Thymus (tissue), 11 donors: ENCODE data around the gene XXYLT1. TPM values are rescaled to one million over a fixed set of nuclear protein-coding genes. Genes with fewer than 3 reads are reported as not detected.
"Not testable (repeated sequence)": the region's sequence is repeated elsewhere in the genome, so short reads cannot be mapped to it uniquely, and the experiment has no call there.

Source experiments
- DNase-seq, 9 donors: peaks; one replicate each; pipeline ENCODE4 v3.0.0-alpha.2; 2013; ENCODE audit warnings: low spot score in 9 of 9, low read depth in 6 of 9, missing footprints in 1 of 9
- H3K27ac ChIP-seq, 2 donors: one replicate each; pipeline ENCODE4 v1.5.1; 2013; ENCODE audit warnings: control low read depth in 1 of 2, low read depth in 1 of 2, low read length in 1 of 2, mild to moderate bottlenecking in 1 of 2, moderate library complexity in 1 of 2
- H3K27me3 ChIP-seq, 2 donors: one replicate each; pipeline ENCODE4 v1.5.1; 2013; ENCODE audit warnings: low read length in 1 of 2; ENCODE audit not compliant: control insufficient read depth in 2 of 2, insufficient read depth in 1 of 2
- H3K36me3 ChIP-seq, 2 donors: one replicate each; pipeline ENCODE4 v1.5.1; 2013; ENCODE audit warnings: low read length in 1 of 2, mild to moderate bottlenecking in 1 of 2, moderate library complexity in 1 of 2; ENCODE audit not compliant: control insufficient read depth in 2 of 2, insufficient read depth in 2 of 2
- H3K4me1 ChIP-seq, 2 donors: one replicate each; pipeline ENCODE4 v1.5.1; 2013; ENCODE audit warnings: low read length in 2 of 2; ENCODE audit not compliant: control insufficient read depth in 2 of 2, insufficient read depth in 2 of 2
- H3K4me3 ChIP-seq, 2 donors: one replicate each; pipeline ENCODE4 v1.5.1; 2013; ENCODE audit warnings: low read length in 2 of 2, control low read depth in 1 of 2, mild to moderate bottlenecking in 1 of 2
- H3K9me3 ChIP-seq, 2 donors: one replicate each; pipeline ENCODE4 v1.5.1; 2013; ENCODE audit warnings: low read length in 1 of 2, mild to moderate bottlenecking in 1 of 2; ENCODE audit not compliant: control insufficient read depth in 2 of 2, insufficient read depth in 1 of 2
- WGBS: extraction: QIAGEN DNeasy Blood & Tissue Kit; methylation state at CpG from one replicate; pipeline ENCODE4 v1.1.7; 2013; 5-methylcytosine and 5-hydroxymethylcytosine counted together
- polyA plus RNA-seq: library from polyadenylated mRNA; stranded (reverse); fragments of 200-250 nt; gene quantifications from one replicate; pipeline ENCODE4 v1.2.3, GENCODE V29; 2013
- total RNA-seq: library from RNA; stranded (reverse); fragments of 120-200 nt; gene quantifications from one replicate; pipeline ENCODE4 v1.2.4, GENCODE V29; 2013
- donor health status: healthy.

Gene XXYLT1
- total and polyA plus RNA-seq, 2 donors = 5.8 to 12.3 TPM

DNA sequence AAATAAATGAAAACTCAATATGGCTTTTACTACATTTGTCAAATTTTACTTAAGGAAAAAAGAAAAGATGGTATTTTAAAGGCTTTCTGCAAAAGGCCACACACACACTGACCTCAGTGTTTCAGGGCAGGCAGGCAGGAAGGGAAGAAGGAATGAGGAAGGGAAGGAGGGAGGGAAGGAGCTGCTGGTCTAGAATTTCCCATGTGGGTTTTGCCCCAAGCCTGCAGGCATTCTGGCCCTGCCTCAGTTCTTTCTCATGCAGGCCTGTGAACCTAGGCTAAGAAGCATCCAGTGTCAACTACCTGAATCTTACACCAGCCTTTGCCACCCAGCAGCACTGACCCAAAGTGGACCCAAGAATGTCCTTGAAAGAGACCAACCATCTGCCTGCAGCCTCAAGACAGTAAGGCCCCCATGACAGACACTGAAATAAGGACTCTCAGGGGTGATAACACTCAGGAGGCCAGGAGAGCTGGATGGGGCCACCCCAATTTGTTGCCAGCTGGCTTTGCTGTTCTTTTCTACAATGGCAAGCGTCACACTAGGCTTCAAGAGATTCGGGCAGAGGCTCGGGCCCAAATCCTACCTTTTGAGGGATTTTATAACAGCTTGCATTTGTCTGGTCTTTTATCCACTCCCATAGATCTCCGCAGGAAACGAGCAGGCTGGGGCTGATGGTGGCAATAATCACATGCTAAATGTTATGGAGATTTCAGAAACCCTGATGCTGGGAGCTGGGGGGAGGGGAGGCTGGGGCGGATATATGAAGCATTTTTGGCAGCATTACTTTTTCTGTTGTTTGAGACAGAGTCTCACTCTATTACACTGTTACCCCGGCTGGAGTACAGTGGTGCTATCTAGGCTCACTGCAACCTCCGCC is 51.4 kb downstream of the XXYLT1 start:
- no peak for DNase-seq
- WGBS = 98% methylated on average over 8 of the region's 8 CpGs
- peaks cover 0 to under 1% of the 10 kb centered on the region in 2 donors for H3K9me3 ChIP-seq
- peaks cover 0 to 17% of the 10 kb centered on the region in 2 donors for H3K4me1 ChIP-seq
- H3K4me3 ChIP-seq = no peak overlapping the region
- no peaks in the 10 kb centered on the region for H3K27me3 ChIP-seq
- H3K36me3 ChIP-seq = peaks cover 0 to 2% of the 10 kb centered on the region in 2 donors
- no peak overlapping the region for H3K27ac ChIP-seq

GRCh38 chr3:195218331-195218730 is 52.6 kb downstream of the XXYLT1 start:
- not testable (repeated sequence) for H3K4me3 ChIP-seq, H3K36me3 ChIP-seq, DNase-seq, H3K9me3 ChIP-seq, H3K4me1 ChIP-seq, H3K27me3 ChIP-seq, H3K27ac ChIP-seq
- WGBS = 74% methylated on average over 4 of the region's 5 CpGs

DNA sequence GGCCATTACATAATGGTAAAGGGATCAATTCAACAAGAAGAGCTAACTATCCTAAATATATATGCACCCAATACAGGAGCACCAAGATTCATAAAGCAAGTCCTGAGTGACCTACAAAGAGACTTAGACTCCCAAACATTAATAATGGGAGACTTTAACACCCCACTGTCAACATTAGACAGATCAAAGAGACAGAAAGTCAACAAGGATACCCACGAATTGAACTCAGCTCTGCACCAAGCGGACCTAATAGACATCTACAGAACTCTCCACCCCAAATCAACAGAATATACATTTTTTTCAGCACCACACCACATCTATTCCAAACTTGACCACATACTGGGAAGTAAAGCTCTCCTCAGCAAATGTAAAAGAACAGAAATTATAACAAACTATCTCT is 55.4 kb downstream of the XXYLT1 start:
- not testable (repeated sequence) for H3K9me3 ChIP-seq, H3K4me3 ChIP-seq, H3K36me3 ChIP-seq, DNase-seq, H3K4me1 ChIP-seq, H3K27me3 ChIP-seq, H3K27ac ChIP-seq
- 94% methylated on average over 2 of the region's 2 CpGs for WGBS

GRCh38 chr3:195214381-195214780 is 56.6 kb downstream of the XXYLT1 start:
- Histone ChIP-seq H3K4me1 (peaks cover 0 to 16% of the 10 kb centered on the region in 2 donors), H3K4me3 (no peak overlapping the region), H3K27ac (no peak overlapping the region), H3K9me3 (peaks cover 0 to 4% of the 10 kb centered on the region in 2 donors), H3K36me3 (no peaks in the 10 kb centered on the region), H3K27me3 (no peaks in the 10 kb centered on the region)
- WGBS = over 99% methylated on average over 8 of the region's 8 CpGs
- no peak for DNase-seq

GRCh38 chr3:195213639-195214315 is 57.2 kb downstream of the XXYLT1 start:
- WGBS = 87% methylated on average over 9 of the region's 9 CpGs
- Histone ChIP-seq H3K36me3 (no peaks in the 10 kb centered on the region), H3K27ac (no peak overlapping the region), H3K9me3 (peaks cover 0 to 7% of the 10 kb centered on the region in 2 donors), H3K27me3 (no peaks in the 10 kb centered on the region), H3K4me1 (peaks cover 0 to 22% of the 10 kb centered on the region in 2 donors), H3K4me3 (no peak overlapping the region)
- no peak for DNase-seq

DNA sequence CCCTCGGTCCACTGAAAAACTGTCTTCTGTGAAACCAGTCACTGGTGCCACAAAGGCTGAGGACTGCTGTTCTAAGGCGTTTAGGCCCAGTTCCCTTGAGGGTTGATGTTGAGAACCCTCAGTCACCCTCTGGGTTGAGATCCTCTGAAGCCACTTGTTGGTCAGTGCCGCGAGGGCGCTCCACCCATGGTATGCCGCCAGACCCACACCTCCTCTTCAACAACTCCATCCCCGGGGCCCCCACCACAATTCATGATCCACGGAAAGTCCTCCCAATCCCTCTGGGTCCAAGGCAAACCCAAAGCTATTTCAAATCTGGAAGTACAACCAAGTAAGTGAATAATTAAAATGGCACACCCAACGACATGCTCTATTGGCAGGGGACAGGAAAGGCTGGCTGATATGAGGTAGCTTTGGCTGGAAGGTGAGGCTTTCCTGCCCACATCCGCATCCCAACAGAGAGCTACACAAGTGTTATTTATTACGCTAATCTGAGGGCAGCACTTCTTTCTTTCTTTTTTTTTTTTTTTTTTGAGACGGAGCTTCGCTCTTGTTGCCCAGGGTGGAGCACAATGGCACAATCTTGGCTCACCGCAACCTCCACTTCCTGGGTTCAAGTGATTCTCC is 58.1 kb downstream of the XXYLT1 start:
- Histone ChIP-seq H3K36me3 (no peaks in the 10 kb centered on the region), H3K4me1 (peaks cover 0 to 31% of the 10 kb centered on the region in 2 donors), H3K27me3 (no peaks in the 10 kb centered on the region), H3K4me3 (no peak overlapping the region), H3K9me3 (peaks cover 0 to 14% of the 10 kb centered on the region in 2 donors), H3K27ac (no peak overlapping the region)
- DNase-seq = no peak
- 96% methylated on average over 14 of the region's 14 CpGs for WGBS

GRCh38 chr3:195212033-195212748 is 58.8 kb downstream of the XXYLT1 start:
- peaks cover 0 to 37% of the 10 kb centered on the region in 2 donors for H3K4me1 ChIP-seq
- H3K9me3 ChIP-seq = peaks cover 0 to 14% of the 10 kb centered on the region in 2 donors
- 97% methylated on average over 22 of the region's 22 CpGs for WGBS
- no peaks in the 10 kb centered on the region for H3K27me3 ChIP-seq
- no peak overlapping the region for H3K4me3 ChIP-seq
- H3K36me3 ChIP-seq = no peaks in the 10 kb centered on the region
- H3K27ac ChIP-seq = no peak overlapping the region
- no peak for DNase-seq

GRCh38 chr3:195210266-195210973 is 60.5 kb downstream of the XXYLT1 start:
- Histone ChIP-seq H3K4me1 (peaks cover 0 to 42% of the 10 kb centered on the region in 2 donors), H3K9me3 (peaks cover 0 to 14% of the 10 kb centered on the region in 2 donors), H3K27ac (peak overlapping the region; percentile 31 to 50), H3K27me3 (no peaks in the 10 kb centered on the region), H3K36me3 (no peaks in the 10 kb centered on the region), H3K4me3 (no peak overlapping the region)
- 93% methylated on average over 13 of the region's 13 CpGs for WGBS
- DNase-seq = no peak
